Measurements from ENCODE around the gene RFX2.
"Not testable (repeated sequence)": the region's sequence is repeated elsewhere in the genome, so short reads cannot be mapped to it uniquely, and the experiment has no call there.

The RFX2 gene

DNA sequence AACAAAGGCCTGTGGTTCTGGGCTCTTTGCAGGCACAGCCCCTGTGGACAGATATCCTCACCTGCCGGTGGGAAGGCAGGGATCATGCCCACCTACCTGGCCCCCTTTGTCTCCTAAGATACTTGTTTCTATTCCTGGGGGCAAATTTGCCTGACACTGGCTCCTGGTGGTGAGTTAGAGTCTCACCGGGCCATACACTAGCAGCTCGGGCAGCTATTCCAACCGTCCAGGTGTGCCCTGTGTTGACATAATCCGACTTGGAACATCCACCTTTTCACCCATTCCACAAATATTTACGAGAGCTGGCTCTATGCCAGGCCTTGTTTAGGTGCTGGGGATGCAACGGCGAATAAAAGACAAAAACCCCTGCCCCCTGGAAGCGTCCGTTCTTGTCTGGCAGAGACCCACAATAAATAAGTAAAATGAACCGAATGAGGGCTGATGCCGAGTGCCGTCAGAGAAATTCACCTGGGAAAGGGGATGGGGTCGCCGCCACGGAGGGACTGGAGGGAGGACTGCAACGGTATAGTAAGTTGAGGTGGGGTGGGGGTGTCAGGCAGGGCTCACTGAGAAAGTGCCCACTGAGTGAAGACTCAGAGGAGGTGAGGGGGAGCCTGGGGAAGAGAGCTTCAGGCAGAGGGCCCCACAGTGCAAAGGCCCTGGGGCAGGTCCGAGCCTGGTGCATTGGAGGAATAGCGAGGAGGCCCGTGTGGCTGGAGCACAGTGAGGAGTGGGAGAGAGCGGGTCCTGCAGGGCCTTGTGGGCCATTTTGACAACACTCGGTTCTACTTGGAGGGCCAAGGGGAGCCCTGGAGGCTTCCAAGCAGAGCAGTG lies 89.1 kb downstream of the RFX2 start:
- in situ Hi-C loops (cut with HindIII; ENCODE audit: low sequenced_read_pairs): no loop called here

DNA sequence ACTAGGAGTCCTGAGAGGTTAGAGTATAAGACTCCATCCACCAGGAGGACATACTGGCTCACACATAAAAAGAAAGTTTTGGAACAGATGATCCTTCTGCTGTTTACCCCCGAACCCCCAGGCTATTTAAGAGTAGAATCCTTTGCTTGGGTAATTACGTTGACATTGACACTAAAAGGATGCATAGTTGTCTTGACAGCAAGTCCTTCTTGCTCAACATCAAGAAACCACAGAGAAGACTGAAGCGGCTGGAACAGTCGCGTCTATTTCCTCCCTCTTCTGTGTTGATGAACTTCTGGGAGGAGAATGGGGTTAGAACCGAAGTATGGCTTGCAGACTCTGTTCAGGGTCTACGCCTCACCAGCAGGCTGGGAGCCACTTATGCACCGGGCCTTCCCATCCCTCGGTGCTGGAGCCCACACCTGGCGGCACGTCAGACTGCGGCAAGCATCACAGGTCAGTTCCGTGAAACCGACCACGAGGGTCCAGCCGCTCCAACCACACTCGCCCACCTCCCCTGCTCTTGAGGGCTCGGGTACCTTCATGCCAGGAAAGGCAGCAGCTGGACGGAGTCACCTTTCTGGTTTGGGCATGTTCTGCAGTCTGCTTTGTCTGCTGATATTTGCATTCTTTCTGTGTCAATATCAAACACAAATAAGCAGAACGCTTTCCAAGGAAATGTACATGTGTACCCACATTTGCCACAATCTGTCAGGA lies 90.0 kb downstream of the RFX2 start:
- in situ Hi-C loops (cut with HindIII; ENCODE audit: low sequenced_read_pairs): no loop called here

- in situ Hi-C loops (cut with HindIII; ENCODE audit: low sequenced_read_pairs): no loop called here
Observed at GRCh38 chr19:6018786-6019185, 91.5 kb downstream of the RFX2 start.

DNA sequence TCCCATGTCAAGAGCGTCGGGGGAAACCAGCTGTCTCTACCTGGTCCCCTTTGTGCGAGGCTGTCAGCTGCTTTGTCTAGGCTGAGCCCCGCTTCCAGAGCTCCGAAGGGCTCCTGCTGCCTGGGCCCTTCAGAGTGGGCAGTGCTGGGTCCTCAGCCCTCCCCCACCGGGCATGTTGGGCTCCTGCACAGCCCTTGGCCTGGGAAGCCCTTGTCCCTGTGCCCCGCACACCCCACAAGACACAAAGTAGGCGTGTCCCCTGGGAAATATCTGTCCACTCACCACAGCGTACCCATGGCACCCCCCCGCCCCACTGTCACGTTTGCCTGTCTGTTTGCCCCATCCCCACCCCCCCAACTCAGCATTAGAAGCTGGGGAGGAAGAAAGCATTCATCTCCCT lies 92.7 kb downstream of the RFX2 start:
- in situ Hi-C loops (cut with HindIII; ENCODE audit: low sequenced_read_pairs): no loop called here

- in situ Hi-C loops (cut with HindIII; ENCODE audit: low sequenced_read_pairs): no loop called here
Observed at GRCh38 chr19:6015841-6016545, 94.3 kb downstream of the RFX2 start.

- in situ Hi-C loops (cut with HindIII; ENCODE audit: low sequenced_read_pairs): no loop called here
Observed at GRCh38 chr19:6014551-6015135, 95.7 kb downstream of the RFX2 start.

DNA sequence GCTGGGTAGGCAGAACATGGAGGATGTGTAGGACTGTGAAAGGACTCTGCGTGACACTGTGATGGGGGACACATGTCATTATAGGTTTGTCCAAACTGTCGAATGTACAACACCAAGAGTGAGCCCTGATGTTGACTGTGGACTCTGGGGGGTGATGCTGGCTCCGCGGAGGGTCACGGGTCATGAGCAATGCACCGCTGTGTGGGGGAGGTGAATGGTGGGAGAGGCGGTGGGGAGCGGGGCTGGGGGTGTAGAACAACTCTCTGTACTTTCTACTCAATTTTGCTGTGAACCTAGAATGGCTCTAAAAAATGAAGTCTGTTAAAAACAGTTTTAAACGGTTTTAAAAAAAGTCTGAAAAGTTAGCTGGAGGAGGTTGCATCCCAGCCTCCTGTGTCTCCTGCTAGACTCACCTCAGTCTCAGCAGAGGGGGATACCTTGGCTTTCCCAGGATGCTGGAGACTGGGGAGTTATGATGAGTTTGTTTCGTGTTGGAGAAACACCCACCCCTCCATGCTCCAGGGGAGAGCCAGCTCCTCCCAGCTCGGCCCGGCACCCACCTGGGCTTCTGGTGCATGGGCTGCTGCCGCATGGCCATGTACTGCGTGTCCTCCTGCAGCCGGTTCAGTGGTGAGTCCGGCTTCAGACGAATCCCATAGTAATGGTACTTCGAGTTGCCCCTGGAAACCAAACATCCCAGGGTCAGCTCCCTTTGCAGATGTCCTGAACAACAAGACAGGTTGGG lies 97.7 kb downstream of the RFX2 start:
- in situ Hi-C loops (cut with HindIII; ENCODE audit: low sequenced_read_pairs): no loop called here

DNA sequence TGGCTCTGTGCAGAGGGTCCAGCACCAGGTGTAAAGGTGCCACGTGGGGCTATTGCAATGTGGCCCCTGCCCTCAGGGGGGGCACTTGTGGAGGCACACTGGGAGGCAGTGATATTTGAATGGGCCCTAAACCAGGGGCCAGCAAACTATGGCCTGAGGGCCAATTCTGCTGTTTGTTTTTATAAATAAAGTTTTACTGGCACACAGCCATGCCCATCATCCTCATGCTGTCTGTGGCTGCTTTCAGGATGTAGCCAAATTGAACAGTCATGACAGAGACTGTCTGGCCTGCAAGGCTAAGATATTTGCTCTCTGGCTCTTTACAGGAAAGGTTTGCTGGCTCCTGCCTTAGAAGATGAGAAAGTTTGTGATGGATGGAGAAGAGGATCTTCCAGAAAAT lies 98.5 kb downstream of the RFX2 start:
- in situ Hi-C loops (cut with HindIII; ENCODE audit: low sequenced_read_pairs): no loop called here

DNA sequence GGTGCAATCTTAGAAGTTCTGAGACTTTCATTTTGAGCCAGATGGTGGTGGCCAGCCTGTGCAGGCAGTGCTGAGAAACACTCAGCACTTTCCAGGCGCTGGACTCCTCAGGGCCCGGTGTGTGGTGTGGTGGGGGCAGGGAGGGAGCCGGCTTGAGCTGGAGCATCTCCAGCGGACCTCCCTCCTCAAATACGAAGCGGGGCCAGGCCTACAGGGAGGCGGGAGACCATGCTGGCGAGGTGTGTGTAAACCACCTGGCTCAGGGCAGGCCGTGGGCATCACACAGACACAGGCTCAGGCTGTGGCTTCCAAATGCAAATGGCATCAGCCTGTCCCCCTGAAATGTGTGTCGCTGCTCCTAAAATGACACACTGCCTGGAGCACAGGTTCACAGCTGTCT lies 99.1 kb downstream of the RFX2 start:
- in situ Hi-C loops (cut with HindIII; ENCODE audit: low sequenced_read_pairs): no loop called here

DNA sequence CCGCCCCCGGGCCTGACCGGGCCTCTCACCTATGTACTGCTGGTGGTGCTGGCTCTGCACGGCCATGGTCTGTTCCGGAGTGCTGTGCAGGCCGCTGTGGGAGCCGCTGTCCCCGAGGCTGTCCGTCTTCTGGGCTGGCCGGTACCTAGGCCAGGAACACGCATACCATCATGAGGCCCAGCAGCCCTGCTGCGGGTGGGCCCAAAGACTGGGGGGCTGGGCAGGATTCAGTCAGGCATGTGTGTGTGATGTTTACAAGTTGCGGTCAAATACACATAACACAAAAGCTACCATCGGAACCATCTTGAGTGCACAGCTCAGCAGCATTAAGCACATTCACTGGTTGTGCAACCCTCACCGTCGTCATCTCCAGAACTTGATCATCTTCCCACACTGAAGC lies 100.2 kb downstream of the RFX2 start:
- in situ Hi-C loops (cut with HindIII; ENCODE audit: low sequenced_read_pairs): no loop called here

- in situ Hi-C loops (cut with HindIII; ENCODE audit: low sequenced_read_pairs): no loop called here
Observed at GRCh38 chr19:6007866-6008265, 102.4 kb downstream of the RFX2 start.

- in situ Hi-C loops (cut with HindIII; ENCODE audit: low sequenced_read_pairs): no loop called here
Observed at GRCh38 chr19:6006896-6007295, 103.4 kb downstream of the RFX2 start.

DNA sequence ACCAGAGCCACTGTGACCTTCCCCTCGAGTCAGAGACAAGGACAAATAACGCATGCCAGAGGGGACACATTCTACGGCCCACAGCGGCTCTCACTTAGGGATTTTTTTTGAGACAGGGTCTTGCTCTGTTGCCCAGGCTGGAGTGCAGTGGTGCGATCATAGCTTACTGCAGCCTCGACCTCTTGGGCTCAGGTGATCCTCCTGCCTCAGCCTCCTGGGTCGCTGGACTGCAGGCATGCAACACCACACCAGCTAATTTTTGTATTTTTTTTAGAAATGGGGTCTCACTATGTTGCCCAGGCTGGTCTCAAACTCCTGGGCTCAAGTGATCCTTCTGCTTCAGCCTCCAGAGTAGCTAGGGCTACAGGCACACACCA lies 104.2 kb downstream of the RFX2 start:
- in situ Hi-C loops (cut with HindIII; ENCODE audit: low sequenced_read_pairs): not testable (repeated sequence)

- in situ Hi-C loops (cut with HindIII; ENCODE audit: low sequenced_read_pairs): no loop called here
Observed at GRCh38 chr19:6005321-6006069, 104.8 kb downstream of the RFX2 start.

GRCh38 chr19:6003976-6004375 lies 106.3 kb downstream of the RFX2 start:
- in situ Hi-C loops (cut with HindIII; ENCODE audit: low sequenced_read_pairs): no loop called here

DNA sequence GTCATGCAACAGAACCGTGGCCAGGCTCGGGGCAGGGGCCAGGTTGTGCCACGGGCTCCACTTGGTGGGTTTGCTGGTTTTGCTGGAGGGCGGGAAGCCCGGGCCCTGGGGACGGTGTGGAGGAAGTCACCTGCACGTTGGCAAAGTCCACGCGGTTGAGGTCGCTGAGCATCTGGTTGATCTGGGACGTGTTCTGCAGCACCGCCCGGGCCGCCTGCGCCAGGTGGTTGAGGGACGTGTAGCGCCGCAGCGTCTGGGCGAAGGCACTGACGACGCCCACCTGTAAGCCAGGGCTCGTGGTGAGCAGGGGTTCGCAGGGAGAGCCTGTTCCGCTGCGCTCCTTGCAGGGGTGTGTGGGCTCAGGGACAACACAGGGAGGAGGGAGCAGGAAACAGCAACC lies 107.7 kb downstream of the RFX2 start:
- in situ Hi-C loops (cut with HindIII; ENCODE audit: low sequenced_read_pairs): no loop called here

- in situ Hi-C loops (cut with HindIII; ENCODE audit: low sequenced_read_pairs): no loop called here
Observed at GRCh38 chr19:6000228-6000847, 110.0 kb downstream of the RFX2 start.

- in situ Hi-C loops (cut with HindIII; ENCODE audit: low sequenced_read_pairs): no loop called here
Observed at GRCh38 chr19:5999693-6000092, 110.6 kb downstream of the RFX2 start.

GRCh38 chr19:5997371-5997770 lies 112.9 kb downstream of the RFX2 start:
- in situ Hi-C loops (cut with HindIII; ENCODE audit: low sequenced_read_pairs): no loop called here
